Stimulated activated CD8-positive, alpha-beta memory T cell treated with anti-CD3 and anti-CD28 coated beads, Interleukin-7, amount 100 ng/mL, for 4 hours (primary cell): ENCODE measurements around the gene SLC22A7.

Experiments
- DNase-seq, 2 donors: peaks; one replicate each; pipeline ENCODE4 v3.0.0-alpha.2; 2020; ENCODE audit warnings: low read depth in 2 of 2

Gene SLC22A7

DNA sequence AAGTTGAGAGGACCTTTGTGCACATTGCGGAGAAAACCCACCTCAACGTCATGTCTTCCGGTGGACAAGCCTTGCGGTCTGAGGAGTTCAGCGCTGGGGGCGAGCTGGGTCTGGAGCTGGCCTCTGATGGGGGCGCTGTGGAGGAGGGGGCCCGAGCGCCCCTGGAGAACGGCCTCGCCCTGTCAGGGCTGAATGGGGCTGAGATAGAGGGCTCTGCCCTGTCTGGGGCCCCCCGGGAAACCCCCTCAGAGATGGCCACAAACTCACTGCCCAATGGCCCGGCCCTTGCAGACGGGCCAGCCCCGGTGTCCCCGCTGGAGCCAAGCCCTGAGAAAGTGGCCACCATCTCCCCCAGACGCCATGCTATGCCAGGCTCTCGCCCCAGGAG, 14.6 kb upstream of the SLC22A7 start:
- no peak for DNase-seq

DNA sequence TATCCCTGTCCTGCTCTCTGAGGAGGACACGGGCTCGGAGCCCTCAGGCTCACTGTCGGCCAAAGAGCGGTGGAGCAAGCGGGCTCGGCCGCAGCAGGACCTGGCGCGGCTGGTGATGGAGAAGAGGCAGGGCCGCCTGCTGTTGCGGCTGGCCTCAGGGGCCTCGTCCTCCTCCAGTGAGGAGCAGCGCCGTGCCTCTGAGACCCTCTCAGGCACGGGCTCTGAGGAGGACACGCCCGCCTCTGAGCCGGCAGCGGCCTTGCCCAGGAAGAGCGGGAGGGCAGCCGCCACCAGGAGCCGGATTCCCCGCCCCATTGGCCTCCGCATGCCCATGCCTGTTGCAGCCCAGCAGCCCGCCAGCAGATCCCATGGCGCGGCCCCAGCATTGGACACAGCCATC, 14.2 kb upstream of the SLC22A7 start:
- DNase-seq, result no peak

DNA sequence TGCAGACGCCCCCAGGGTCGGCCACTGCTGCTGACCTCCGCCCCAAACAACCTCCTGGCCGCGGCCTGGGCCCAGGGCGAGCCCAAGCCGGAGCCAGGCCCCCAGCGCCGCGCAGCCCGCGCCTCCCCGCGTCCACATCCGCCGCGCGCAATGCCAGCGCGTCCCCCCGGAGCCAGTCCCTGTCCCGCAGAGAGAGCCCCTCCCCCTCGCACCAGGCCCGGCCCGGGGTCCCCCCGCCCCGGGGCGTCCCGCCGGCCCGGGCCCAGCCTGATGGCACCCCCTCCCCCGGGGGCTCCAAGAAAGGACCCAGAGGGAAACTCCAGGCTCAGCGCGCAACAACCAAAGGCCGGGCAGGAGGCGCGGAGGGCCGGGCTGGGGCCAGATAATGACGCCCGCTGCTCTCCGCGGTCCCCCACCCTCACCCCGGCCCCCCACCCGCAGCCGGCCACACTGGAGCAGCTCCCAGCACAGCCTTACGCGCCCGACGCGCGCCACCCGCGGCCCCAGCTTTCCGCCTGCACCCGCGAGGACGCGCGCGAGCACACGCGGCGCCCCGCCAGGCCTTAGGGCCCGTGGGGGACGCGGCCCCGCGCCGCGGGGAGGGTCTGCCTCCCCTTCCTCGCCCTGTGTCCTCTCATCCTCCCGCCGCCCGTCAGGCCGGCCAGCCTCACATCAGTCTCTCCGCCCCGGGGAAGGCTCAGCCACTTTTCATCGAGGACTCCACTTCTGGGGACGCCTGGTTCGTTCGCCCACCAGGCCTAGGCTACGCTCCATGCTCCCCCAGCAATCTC, 12.9 kb upstream of the SLC22A7 start:
- DNase-seq, result no peak

DNA sequence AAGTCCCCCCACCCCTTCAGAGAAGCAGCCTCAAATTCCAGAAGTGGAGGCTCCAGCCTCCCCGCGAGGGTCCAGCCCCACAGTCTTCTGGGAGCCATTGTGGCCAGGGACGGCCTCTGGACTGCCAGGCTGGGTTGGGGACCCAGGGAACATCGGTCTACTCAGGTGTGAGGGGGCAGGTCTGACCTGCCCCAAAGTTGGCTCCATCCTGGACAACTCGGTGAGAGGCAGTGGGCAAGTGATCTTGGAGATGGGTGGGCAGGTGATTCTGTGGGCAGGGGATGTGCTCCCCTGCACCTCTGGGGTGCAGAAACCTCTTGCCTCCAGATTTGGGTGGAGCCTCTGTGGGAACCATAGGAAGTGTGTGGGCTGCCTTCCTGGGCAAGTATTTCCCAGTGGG, 12.2 kb upstream of the SLC22A7 start:
- DNase-seq, result no peak

DNA sequence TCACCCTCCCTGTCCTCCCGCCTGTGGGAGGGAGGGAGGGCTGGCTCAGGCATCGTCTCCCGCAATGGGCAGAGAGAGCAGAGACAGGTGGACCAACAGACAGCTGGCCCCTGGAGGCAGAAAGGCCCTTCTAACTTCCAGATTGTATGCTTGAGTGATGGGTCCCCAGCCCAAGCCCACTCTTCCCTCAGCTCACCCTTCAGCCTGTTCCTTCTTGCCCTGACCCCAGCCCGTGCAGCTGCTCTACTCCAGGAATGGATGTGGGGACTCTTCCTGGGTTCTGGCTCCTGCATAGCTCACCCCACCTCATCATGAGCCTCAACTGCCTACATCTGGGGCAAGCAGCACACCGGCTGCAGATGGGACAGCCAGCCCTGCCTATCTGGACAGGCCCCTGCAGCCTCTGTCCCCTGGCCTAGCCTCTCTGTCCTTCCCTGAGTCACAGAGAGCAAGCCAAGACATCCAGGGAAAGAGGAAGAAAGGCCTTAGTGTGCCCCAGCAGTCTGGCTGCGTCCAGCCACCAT, 11.5 kb upstream of the SLC22A7 start:
- no peak for DNase-seq

DNA sequence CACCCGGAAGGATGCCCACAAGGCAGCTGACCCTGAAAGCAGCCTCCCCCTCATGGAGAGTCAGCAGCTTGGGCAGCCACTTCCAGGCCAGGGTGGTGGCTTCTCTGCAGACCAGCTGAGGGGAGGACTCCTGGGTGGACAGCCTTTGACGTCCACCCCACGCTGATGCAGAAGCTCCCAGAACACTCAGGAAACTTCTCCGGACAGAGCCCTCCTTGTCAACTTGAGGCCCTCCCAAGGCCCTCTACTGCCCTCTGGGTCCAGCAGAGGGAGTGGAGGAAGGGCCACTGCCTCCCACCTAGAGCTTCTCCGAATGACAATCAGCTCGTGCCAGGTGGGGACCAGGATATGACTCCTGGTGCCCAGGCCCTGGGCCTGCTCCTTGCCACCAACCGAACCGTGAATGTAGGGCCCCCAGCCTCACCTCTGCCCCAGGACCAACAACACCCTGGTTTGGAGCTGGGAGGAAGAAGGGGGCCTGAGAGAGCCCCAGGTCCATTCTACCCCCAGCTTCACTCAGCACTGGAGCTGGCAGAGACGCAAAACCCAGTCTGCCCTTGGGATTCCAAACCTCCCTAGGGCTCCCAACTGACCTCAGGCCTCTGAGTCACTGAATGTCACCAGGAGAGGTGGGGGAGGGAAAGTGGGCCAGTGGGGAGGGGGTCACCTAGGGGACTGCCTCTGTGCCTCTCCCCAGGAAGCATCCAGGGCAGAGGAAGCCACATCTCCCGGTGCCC, 10.9 kb upstream of the SLC22A7 start:
- no peak for DNase-seq

DNA sequence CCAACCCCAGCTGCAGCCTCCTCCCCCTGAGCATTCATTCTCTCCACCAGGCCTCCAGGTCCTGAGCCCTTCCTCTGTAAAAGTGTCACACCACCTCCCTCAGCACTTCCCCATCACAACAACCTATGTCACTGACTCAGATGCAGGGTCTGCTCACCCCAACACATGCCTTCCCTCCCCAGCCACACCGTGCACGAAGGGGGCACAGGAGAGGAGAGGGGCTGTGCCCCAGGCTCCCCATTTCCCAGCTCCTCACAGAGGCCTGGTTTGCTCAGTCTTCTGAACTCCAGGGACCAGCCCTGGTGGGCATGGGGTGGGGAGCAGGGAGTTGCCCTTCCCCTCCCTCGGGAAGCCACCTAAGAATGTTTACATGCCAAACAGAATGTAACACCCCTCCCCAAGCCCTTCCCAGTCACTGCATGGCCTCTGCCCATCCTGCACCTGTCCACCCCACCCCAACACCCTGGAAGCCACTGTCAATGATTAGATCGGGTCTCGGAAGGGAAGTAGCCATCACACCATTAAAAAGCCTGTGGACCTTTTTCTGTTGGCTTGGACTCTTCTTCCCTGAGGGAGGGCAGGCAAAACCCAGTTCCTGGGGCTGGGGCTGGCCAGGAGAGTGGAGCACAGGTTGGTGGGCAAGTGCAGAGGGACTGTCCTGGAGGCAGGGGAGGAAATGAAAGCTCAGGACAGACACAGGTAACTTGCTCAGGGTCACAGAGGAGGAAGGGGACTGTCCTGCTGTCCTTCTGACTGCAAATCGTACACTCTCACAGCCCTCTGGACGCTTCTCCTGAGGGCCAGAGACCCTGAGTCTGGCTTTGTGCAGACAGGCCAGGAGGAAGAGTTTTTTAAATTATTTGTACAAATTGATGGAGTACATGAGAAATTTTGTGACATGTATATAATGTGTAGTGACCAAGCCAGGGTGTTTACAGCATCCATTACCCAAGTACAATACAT, 10.1 kb upstream of the SLC22A7 start:
- DNase-seq, result no peak

DNA sequence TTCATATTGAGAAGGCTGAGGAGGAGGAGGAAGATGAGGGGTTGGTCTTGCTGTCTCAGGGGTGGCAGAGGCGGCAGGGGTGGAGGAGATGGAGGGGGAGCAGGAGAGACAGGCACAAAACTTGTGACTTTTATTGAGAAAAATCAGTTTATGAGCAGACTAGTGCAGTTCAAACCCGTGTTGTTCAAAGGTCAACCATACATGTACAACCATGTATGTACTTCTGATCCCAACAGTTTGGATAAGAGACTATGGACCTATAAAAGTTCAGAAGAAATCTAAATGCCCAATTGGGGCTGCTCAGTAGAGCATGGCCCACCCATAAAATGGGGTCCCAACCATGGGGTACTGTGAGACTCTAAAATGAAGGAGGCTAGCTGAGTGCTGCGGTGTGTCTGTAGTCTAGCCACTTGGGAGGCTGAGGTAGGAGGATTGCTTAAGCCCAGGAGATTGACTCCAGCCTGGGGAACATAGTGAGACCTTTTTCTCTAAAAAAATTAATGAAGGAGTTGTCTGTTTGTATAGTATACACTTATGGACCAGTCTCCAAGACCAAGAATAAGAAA, 7.6 kb upstream of the SLC22A7 start:
- DNase-seq, result no peak

DNA sequence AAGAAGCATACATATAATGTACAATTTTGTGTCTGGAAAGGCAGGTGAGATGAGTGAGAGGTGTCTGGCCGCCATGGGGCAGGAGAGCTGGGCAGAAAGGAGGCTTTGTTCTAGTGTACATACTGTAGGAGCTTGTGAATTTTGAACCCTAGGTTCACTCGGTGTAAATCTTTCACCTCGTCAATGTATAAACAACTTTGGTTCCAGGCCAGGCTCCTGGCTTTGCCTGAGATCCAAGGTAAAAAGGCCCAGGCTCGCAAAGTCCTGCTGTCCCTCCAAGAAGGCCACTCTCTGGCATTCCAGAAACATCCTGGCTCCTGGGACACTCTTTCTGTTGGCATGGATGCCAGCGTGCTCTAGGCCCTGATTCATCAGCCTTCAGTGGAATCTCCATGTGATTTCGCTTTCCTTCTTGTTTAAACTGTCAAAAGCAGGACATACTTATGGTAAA, 7.1 kb upstream of the SLC22A7 start:
- DNase-seq, result no peak

DNA sequence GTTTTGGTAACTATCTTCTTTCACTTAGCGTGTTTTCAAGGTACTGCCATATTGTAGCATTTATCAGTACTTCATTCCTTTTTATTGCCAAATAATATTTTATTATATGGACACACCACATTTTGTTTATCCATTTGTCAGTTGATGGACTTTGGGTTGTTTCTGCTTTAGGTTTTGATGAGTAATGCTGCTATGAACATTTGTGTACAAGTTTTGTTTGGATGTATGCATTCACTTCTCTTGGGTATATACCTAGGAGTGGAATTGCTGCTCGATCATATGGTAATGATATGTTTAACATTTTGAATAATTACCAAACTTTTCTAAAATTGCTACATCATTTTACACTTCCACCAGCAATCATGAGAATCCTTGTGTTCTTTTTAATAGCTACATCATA, 6.4 kb upstream of the SLC22A7 start:
- DNase-seq, result no peak

DNA sequence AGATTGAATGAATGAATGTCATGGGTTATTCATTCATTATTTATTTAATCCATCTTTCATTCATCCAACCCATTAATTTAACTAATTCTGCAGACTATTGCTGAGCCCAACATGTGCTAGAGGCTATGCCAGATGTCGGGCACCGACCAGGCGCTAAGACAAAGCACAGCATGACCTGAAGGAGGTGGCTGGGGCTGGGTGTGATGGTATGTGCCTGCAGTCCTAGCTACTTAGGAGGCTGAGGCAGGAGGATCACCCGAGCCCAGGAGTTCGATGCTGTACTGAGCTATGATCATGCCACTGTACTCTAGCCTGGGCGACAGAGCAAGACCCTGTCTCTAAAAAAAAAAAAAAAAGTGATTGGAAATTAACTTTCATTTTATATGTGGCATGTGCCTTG, 5.7 kb upstream of the SLC22A7 start:
- no peak for DNase-seq

DNA sequence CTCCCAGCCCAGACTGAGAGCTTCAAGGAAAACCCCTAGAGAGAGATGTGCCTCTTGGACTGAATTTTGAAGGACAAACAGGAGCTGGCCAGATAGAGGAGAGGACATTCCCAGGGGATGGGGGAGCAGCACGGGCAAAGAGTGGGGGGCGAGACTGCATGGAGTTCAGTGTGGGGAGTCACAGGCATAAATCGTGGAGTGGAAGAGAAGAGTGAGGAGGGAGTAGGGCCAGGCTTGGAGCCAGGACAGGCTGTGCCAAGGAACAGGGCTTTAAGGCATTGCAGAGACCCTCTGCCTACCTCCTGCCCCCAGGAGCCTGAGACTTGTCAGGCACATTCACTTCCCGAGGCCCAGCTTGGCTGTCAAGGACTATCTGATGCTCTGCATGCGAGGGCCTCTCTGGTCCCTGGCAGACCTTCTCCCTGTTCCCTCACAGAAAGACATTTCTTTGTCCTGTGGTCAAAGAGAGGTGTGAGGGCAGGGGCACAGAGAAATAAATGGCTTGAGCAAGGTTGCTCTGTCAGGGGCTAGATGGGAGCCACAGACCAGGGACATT, 5.2 kb upstream of the SLC22A7 start:
- DNase-seq, result no peak

DNA sequence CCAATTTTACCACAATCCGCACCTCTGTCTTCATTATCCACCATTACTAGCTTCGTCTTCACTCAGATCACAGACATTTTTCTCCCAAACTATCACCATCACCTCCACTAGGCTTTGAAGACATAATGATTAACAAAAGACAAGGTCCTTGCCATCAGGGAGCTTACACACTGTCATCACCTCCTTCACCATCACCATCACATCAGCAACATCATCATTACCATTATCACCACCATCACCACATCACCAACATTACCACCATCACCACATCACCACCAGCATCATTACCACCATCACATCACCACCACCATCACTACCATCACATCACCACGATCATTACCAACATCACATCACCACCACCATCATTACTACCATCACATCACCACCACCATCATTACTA, 4.4 kb upstream of the SLC22A7 start:
- no peak for DNase-seq

DNA sequence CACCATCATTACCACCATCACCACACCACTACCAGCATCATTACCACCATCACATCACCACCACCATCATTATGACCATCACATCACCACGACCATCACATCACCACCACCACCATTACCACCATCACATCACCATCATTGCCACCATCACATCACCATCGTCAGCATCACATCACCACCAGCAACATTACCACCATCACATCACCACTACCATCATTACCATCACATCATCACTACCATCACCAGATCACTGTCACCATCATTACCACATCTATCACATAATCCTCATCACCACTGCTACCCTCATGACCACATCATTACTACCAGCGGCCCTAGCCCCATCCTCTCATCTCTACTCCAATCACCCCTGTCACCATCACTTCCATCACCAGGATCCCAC, 3.5 kb upstream of the SLC22A7 start:
- DNase-seq, result no peak

DNA sequence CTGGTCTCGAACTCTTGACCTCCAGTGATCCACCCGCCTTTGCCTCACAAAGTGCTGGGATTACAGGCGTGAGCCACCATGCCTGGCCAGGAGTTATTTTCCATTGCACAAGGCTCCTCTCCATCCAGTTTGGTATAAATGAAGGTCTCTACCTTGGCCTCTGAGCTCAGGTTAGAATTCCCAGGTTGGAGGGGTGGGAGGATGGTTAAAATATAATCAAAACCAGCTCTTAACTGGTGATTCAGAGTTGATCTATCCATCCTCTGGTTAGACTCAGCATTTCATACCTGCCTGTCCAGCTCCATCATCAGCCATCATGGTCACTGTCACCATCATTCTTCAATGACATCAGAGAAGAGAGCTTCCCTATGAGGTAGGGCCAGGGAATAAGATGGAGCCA, 2.6 kb upstream of the SLC22A7 start:
- DNase-seq, result no peak

DNA sequence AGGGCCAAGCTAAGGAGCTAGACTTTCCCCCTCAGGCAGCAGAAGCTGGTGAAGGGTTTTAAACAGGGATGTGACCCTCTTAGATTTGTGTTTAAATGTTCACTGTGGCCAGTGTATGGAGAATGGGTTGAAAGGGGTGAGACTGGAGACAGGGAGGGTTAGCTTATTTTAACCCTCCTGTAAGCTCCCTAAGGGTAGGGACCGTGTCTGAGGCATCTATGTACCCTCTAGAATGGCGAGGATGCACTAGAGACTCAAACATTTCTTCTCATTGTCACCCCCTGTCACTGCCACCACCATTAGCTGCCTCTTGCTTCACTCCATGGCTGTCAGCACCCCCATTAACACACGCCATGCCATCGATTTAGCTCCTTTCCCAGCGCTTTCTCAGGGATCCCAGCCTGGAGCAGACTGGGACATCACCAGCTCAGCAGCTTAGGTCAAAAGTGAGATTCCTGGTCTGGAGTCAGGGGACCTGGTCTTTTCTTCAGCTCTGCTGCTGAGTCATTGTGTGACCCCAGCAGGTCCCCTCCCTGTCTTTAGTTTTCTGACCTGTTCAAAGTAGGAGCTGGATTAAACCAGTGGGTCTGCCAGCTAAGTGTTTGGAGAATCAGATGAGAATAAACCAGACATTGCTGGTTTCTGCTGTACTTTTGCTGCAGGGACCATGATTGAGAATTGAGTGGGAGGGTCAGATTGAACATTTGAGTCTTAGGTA, 1.1 kb upstream of the SLC22A7 start:
- no peak for DNase-seq

DNA sequence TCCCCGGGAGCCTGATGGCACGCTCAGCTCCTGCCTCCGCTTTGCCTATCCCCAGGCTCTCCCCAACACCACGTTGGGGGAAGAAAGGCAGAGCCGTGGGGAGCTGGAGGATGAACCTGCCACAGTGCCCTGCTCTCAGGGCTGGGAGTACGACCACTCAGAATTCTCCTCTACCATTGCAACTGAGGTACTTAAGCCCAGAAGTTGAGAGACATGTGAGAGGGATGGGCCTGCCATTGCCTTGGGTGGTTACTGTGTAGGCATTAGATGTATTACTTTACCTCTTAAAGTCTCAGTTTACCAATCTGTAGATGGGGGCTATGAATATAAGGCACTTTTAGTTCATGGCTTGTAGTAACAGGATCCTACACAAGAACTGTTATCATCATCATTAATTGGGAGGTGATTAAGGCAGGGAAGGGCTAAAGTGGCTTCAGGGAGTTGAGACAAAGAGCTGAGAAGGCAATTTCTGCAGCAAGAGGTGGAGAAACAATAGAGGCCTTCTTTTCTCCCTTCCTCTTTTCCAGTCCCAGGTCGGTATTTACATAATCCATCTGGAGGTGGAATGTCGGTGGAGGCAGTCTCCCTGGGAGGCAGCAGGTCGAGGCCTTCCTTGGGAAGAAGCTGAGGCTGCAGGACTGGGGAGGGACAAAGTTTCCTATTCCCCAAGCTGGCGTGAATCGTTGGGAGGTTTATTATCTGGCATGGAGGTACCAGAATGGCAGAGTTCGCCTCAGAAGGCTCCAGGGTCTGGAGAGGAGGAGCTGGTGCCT, 691 bp downstream of the SLC22A7 start:
- DNase-seq, result no peak

DNA sequence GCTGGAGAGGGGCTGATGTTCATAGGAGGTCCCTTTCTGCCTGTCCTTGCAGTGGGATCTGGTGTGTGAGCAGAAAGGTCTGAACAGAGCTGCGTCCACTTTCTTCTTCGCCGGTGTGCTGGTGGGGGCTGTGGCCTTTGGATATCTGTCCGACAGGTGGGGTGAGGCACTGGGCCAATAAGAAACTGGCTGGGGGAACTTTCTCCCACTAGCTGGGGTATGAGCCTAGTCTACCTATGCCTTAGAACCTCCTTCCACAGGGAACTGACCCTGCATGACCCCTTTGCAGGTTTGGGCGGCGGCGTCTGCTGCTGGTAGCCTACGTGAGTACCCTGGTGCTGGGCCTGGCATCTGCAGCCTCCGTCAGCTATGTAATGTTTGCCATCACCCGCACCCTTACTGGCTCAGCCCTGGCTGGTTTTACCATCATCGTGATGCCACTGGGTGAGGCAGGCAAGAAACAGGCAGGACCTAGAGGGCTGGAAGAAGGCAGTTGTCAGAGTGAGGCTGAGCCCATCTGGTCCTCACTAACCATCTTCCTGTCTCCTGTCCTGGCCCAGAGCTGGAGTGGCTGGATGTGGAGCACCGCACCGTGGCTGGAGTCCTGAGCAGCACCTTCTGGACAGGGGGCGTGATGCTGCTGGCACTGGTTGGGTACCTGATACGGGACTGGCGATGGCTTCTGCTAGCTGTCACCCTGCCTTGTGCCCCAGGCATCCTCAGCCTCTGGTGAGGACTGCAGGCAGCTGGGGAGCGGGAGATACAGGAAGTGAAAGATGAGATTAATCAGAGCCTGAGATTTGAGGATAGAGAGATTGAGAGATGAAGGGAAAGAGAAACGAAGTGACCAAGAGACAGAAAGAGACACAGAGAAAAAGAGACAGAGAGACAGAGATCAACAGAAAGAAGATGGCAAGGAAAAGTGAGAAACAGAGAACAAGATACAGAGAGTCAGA, 1.6 kb downstream of the SLC22A7 start:
- DNase-seq, result no peak
